ENCODE measurements around the gene NDUFB2. TPM values are rescaled to one million over a fixed set of nuclear protein-coding genes. Genes with fewer than 3 reads are reported as not detected.

Gene NDUFB2
- total and polyA plus RNA-seq, 9 of the 15 experiments (the other 6 are each of a cell fraction or from before 2014, with no cell fraction given) = 220 to 2,075 (median 320) TPM

GRCh38 chr7:140674899-140675701 is 21.4 kb upstream of the NDUFB2 start (continued):
- no peak for TF ChIP-seq POLR2H (tag; IDR thresholded peaks at IDR 0.05; ENCODE audit: low read depth)
- no peak for TF ChIP-seq ZNF717 (CRISPR knock-in tag; IDR thresholded peaks at IDR 0.05)
- no peak; the same call in 1 of the 2 replicates for TF ChIP-seq HMBOX1 (IDR thresholded peaks at IDR 0.05)
- TF ChIP-seq FOXM1 (IDR thresholded peaks at IDR 0.05; ENCODE audit: low read depth) = no peak
- no peak for TF ChIP-seq FOXM1 (CRISPR knock-in tag; IDR thresholded peaks at IDR 0.05; ENCODE audit: low read depth)
- TF ChIP-seq BACH1 (tag; IDR thresholded peaks at IDR 0.05) = 0 out of 2 replicates have a peak, but pooled peaks have one; percentile 16
- TF ChIP-seq ZBTB34 (CRISPR knock-in tag; IDR thresholded peaks at IDR 0.05) = no peak
- no peak for TF ChIP-seq RAD51 (IDR thresholded peaks at IDR 0.05; ENCODE audit: borderline replicate concordance, low read depth)
- TF ChIP-seq ARID3B (CRISPR knock-in tag; IDR thresholded peaks at IDR 0.05; ENCODE audit: borderline replicate concordance) = no peak
- no peak for TF ChIP-seq KLF16 (IDR thresholded peaks at IDR 0.05)
- no peak for TF ChIP-seq ZBTB7A (IDR thresholded peaks at IDR 0.05; ENCODE audit: borderline replicate concordance, control insufficient read depth, low read depth, low read length)
- TF ChIP-seq SRF (CRISPR knock-in tag; IDR thresholded peaks at IDR 0.05) = peak in 1 of 2 experiments; percentile 86; a peak in 2 of 4 replicates
- no peak for TF ChIP-seq NFE2 (IDR thresholded peaks at IDR 0.05; ENCODE audit: low read depth)
- TF ChIP-seq PPARD (CRISPR knock-in tag; IDR thresholded peaks at IDR 0.05) = no peak
- peak in 1 of 2 experiments; percentile 32; a peak in 1 of 4 replicates for TF ChIP-seq RCOR1 (IDR thresholded peaks at IDR 0.05; ENCODE audit: borderline replicate concordance in 1 of 2, low read depth in 2 of 2, low read length in 2 of 2)
- no peak for TF ChIP-seq HMG20A (CRISPR knock-in tag; conservative IDR thresholded peaks at IDR 0.05)

All from K562 (cell line).